Prostate gland (tissue), 2 donors: ENCODE data around the gene RPL19. TPM values are rescaled to one million over a fixed set of nuclear protein-coding genes. Genes with fewer than 3 reads are reported as not detected.

Experiments used
- DNase-seq: peaks from one replicate; pipeline ENCODE4 v3.0.0-alpha.2; 2019; ENCODE audit warnings: low spot score
- H3K27ac ChIP-seq, 2 donors: fragments of 200-600 bp; sonication (generic); 2 replicates each; pipeline ENCODE4 v1.5.1; 2017 to 2019
- H3K27me3 ChIP-seq: fragments of 200-600 bp; sonication (generic); replicated peaks from 2 replicates; pipeline ENCODE4 v1.5.1; 2019; ENCODE audit not compliant: insufficient read depth
- H3K36me3 ChIP-seq, 2 donors: fragments of 200-600 bp; sonication (generic); 1 replicate in 1 of 2; 2 replicates in 1 of 2; pipeline versions ENCODE4 v1.5.1 to v1.8.1; 2017 to 2019
- H3K4me1 ChIP-seq: fragments of 200-600 bp; sonication (generic); replicated peaks from 2 replicates; pipeline ENCODE4 v1.5.1; 2019
- H3K4me3 ChIP-seq, 2 donors: fragments of 200-600 bp; sonication (generic); 2 replicates each; pipeline ENCODE4 v1.5.1; 2017 to 2019
- H3K9me3 ChIP-seq: fragments of 200-600 bp; sonication (generic); 2 replicates; pipeline ENCODE4 v1.5.1; 2017
- POLR2A ChIP-seq: fragments of 450-650 bp; IDR thresholded peaks from one replicate; pipeline ENCODE4 v1.6.1; 2016; ENCODE audit warnings: antibody characterized with exemption, mild to moderate bottlenecking
- POLR2AphosphoS5 ChIP-seq: sonication (generic); formaldehyde crosslinking; IDR thresholded peaks from one replicate; pipeline ENCODE4 v1.6.1; 2017; ENCODE audit warnings: antibody characterized with exemption
- WGBS: methylation state at CpG from one replicate; pipeline ENCODE4 v1.1.5; 2018; 5-methylcytosine and 5-hydroxymethylcytosine counted together
- intact Hi-C: fragments of 100-400 bp; cut with DNase I; formaldehyde crosslinking; loops from one replicate; pipeline ENCODE4 v1.14.2; 2022
- total RNA-seq, 2 donors: library from RNA; depleted of rRNA; stranded (reverse); fragments of >200 nt; gene quantifications; one replicate each; pipeline ENCODE4 v1.1.0, GENCODE V29; 2016
- TF ChIP-seq, protein P1 (sequence below), 4 experiments: fragments of 200-600 bp in 2 of 4; fragments of 450-650 bp in 2 of 4; sonication (generic) in 2 of 4; IDR thresholded peaks; 1 replicate in 3 of 4; 2 replicates in 1 of 4; pipeline ENCODE4 v1.5.1; 2016 to 2019; ENCODE audit warnings: antibody characterized with exemption in 4 of 4, mild to moderate bottlenecking in 2 of 4, moderate library complexity in 2 of 4

Gene RPL19
- total RNA-seq, 2 donors from 2014 or later: 2,194 to 3,634 TPM

DNA sequence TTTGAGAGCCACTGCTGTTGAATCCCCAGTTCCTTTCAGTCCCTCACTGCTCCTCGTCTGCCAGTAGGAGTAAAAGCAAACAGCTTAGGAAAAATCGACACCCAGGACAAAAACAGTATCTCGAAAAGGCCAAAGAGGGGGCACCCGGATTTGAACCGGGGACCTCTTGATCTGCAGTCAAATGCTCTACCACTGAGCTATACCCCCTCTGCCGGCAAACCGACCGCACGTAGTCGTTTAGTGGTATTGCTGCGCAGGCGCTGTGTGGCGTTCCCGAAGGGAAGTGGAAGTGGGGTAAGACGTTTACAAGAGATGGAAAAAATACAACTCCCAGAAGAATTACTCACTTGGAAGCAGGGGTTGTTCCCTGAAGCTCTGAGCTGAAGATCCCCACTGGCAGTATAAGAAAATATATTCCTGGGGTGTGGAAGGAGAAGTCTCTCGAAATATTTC is 46.5 kb upstream of the RPL19 start:
- TF ChIP-seq, protein P1, sequence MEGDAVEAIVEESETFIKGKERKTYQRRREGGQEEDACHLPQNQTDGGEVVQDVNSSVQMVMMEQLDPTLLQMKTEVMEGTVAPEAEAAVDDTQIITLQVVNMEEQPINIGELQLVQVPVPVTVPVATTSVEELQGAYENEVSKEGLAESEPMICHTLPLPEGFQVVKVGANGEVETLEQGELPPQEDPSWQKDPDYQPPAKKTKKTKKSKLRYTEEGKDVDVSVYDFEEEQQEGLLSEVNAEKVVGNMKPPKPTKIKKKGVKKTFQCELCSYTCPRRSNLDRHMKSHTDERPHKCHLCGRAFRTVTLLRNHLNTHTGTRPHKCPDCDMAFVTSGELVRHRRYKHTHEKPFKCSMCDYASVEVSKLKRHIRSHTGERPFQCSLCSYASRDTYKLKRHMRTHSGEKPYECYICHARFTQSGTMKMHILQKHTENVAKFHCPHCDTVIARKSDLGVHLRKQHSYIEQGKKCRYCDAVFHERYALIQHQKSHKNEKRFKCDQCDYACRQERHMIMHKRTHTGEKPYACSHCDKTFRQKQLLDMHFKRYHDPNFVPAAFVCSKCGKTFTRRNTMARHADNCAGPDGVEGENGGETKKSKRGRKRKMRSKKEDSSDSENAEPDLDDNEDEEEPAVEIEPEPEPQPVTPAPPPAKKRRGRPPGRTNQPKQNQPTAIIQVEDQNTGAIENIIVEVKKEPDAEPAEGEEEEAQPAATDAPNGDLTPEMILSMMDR (IDR thresholded peaks at IDR 0.05): peak in 3 of 4 experiments; percentile 30 to 59 (median 41)
- TF ChIP-seq POLR2A (no peak), POLR2AphosphoS5 (peak; percentile 90)
- intact Hi-C loops: loop anchor here (2.0 to 10.0 kb wide), 5 partner anchors 43 to 409 kb away; partner anchors contain the start of genes CACNB1 and PCGF2

DNA sequence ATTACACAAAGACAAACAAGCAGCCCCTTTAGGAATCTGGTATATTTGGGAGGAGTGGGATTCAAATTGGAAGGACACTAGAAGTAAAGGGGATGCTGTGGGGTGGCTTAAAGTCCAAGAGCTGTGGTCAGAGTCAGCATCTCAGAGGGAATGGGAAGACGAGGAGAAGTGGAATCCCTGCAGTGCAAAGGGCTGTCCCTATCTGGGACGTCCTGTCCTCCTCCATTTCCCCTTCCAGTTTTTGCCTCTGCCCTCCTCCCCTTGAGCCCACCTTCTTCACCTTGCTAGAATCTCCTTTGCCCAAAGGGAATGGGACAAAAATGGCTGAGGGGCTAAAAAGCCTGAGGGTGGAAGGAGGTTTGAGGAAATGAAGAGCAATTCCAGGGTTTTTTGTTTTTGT is 44.4 kb upstream of the RPL19 start:
- TF ChIP-seq POLR2AphosphoS5: no peak
- no peak for TF ChIP-seq POLR2A
- TF ChIP-seq, protein P1 (IDR thresholded peaks at IDR 0.05): no peak
- Histone ChIP-seq H3K9me3 (no peaks in the 10 kb centered on the region), H3K4me1 (no peaks in the 10 kb centered on the region), H3K27me3 (no peaks in the 10 kb centered on the region), H3K36me3 (no peaks in the 10 kb centered on the region), H3K27ac (no peak overlapping the region), H3K4me3 (no peak overlapping the region)
- intact Hi-C loops: loop anchor here (2.0 to 10.0 kb wide), 2 partner anchors 41 to 411 kb away; partner anchors contain the start of genes CACNB1 and PCGF2
- 37% methylated on average over 2 of the region's 2 CpGs for WGBS
- no peak for DNase-seq

More for the DNA sequence above, 46.5 kb upstream of the RPL19 start:
- no peaks in the 10 kb centered on the region for H3K36me3 ChIP-seq
- no peaks in the 10 kb centered on the region for H3K4me1 ChIP-seq
- peak; percentile 91 for DNase-seq
- peak overlapping the region; percentile 50 to 62 for H3K4me3 ChIP-seq
- 0% methylated on average over 16 of the region's 16 CpGs for WGBS
- no peaks in the 10 kb centered on the region for H3K27me3 ChIP-seq
- no peaks in the 10 kb centered on the region for H3K9me3 ChIP-seq
- peak overlapping the region; percentile 90 to 93 for H3K27ac ChIP-seq

DNA sequence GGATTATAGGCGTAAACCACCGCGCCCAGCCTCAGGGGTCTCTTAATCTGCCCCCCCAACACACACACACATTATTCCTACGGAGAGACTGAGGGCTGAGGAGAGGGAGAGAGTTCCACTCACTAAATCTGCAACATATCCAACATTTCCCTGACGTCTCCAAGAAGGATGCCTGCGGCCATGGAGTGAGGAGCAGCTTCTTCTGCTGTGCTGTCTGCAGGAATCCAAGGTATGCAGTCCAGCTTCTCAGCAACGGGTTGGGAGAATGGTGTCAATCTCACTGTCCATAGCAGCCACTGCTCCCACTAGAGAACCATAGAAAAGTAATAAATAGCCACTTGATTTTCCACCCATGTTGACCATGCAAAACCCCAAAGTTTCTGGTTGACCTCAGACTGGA is 43.6 kb upstream of the RPL19 start:
- Histone ChIP-seq H3K4me1 (no peaks in the 10 kb centered on the region), H3K36me3 (no peaks in the 10 kb centered on the region), H3K4me3 (no peak overlapping the region), H3K27me3 (no peaks in the 10 kb centered on the region), H3K9me3 (no peaks in the 10 kb centered on the region), H3K27ac (no peak overlapping the region)
- intact Hi-C loops: loop anchor here (10.0 kb wide), 1 partner anchor 412 kb away; the partner anchor contains the start of gene PCGF2
- WGBS: 73% methylated on average over 7 of the region's 7 CpGs
- no peak for DNase-seq
- TF ChIP-seq, protein P1 (IDR thresholded peaks at IDR 0.05): no peak
- TF ChIP-seq POLR2AphosphoS5: no peak
- no peak for TF ChIP-seq POLR2A

GRCh38 chr17:39158623-39159022 is 41.5 kb upstream of the RPL19 start:
- no peak for DNase-seq
- intact Hi-C loops: loop anchor here (10.0 kb wide), 1 partner anchor 414 kb away; the partner anchor contains the start of gene PCGF2
- no peaks in the 10 kb centered on the region for H3K27me3 ChIP-seq
- H3K27ac ChIP-seq: no peak overlapping the region
- WGBS: 89% methylated on average over 2 of the region's 2 CpGs
- no peaks in the 10 kb centered on the region for H3K4me1 ChIP-seq
- H3K36me3 ChIP-seq: no peaks in the 10 kb centered on the region
- H3K9me3 ChIP-seq: no peaks in the 10 kb centered on the region
- TF ChIP-seq POLR2AphosphoS5 (no peak), POLR2A (no peak)
- TF ChIP-seq, protein P1 (IDR thresholded peaks at IDR 0.05): no peak
- H3K4me3 ChIP-seq: no peak overlapping the region

- no peaks in the 10 kb centered on the region for H3K4me1 ChIP-seq
- TF ChIP-seq POLR2A (no peak), POLR2AphosphoS5 (no peak)
- TF ChIP-seq, protein P1 (IDR thresholded peaks at IDR 0.05): no peak
- H3K27ac ChIP-seq: no peak overlapping the region
- intact Hi-C loops: no loop called here
- no peaks in the 10 kb centered on the region for H3K27me3 ChIP-seq
- no peaks in the 10 kb centered on the region for H3K36me3 ChIP-seq
- WGBS: 86% methylated on average over 2 of the region's 2 CpGs
- H3K4me3 ChIP-seq: no peak overlapping the region
- no peaks in the 10 kb centered on the region for H3K9me3 ChIP-seq
- DNase-seq: no peak
Observed at GRCh38 chr17:39161962-39162361, 38.1 kb upstream of the RPL19 start.
